GM12878 (cell line): ENCODE results near the gene FSTL4.

Experiments used
- ATF7 ChIP-seq: fragments of 450-650 bp; IDR thresholded peaks from 2 replicates; pipeline ENCODE4 v1.6.1; 2016; ENCODE audit warnings: low read depth, mild to moderate bottlenecking
- CEBPB ChIP-seq, 2 experiments: fragments of 150-350 bp in 1 of 2; IDR thresholded peaks; 2 replicates each; pipeline ENCODE4 v1.6.1; 2012 to 2014; ENCODE audit warnings: low read depth in 2 of 2, low read length in 2 of 2, borderline replicate concordance in 1 of 2, inconsistent platforms in 1 of 2
- CTCF ChIP-seq, 3 experiments: IDR thresholded peaks in 2 of 3; conservative IDR thresholded peaks in 1 of 3; 2 replicates each; pipeline ENCODE4 v1.5.1; 2011; ENCODE audit warnings: low read depth in 3 of 3, low read length in 3 of 3, mild to moderate bottlenecking in 3 of 3, control low read depth in 2 of 3, moderate library complexity in 2 of 3, inconsistent platforms in 1 of 3, mixed read lengths in 1 of 3; ENCODE audit not compliant: control insufficient read depth in 2 of 3, insufficient read depth in 1 of 3; ENCODE audit errors: extremely low read depth in 1 of 3
- EZH2 ChIP-seq: IDR thresholded peaks from 2 replicates; pipeline ENCODE4 v1.6.1; 2012; ENCODE audit warnings: low read depth, mild to moderate bottlenecking, control low read depth, inconsistent platforms, low read length, borderline replicate concordance; ENCODE audit not compliant: control insufficient read depth
- GABPA ChIP-seq: IDR thresholded peaks from 2 replicates; pipeline ENCODE4 v1.6.1; 2014; ENCODE audit warnings: antibody characterized with exemption, low read depth, mild to moderate bottlenecking, inconsistent platforms
- MXI1 ChIP-seq: fragments of 150-350 bp; IDR thresholded peaks from 2 replicates; pipeline ENCODE4 v1.6.1; 2011; ENCODE audit warnings: low read depth, mild to moderate bottlenecking, inconsistent platforms, low read length, improper control_type of control experiment
- POLR2A ChIP-seq: IDR thresholded peaks from 2 replicates; pipeline ENCODE4 v1.6.1; 2011; ENCODE audit warnings: low read depth, mild to moderate bottlenecking, low read length
- POLR2AphosphoS5 ChIP-seq: IDR thresholded peaks from 2 replicates; pipeline ENCODE4 v1.6.1; 2011; ENCODE audit warnings: mild to moderate bottlenecking, low read length, inconsistent platforms
- WRNIP1 ChIP-seq: IDR thresholded peaks from 2 replicates; pipeline ENCODE4 v1.6.1; 2011; ENCODE audit warnings: low read depth, low read length, improper control_type of control experiment, borderline replicate concordance

GRCh38 chr5:133534566-133534965, 77.8 kb downstream of the FSTL4 start:
- TF ChIP-seq GABPA (no peak), POLR2AphosphoS5 (no peak), MXI1 (no peak), CEBPB (IDR thresholded peaks at IDR 0.05; ENCODE audit: borderline replicate concordance in 1 of 2, low read depth in 2 of 2, low read length in 2 of 2) (no peak), CTCF (IDR thresholded peaks at IDR 0.05 in 2 of 3, conservative IDR thresholded peaks at IDR 0.05 in 1 of 3; ENCODE audit: control insufficient read depth in 2 of 3, extremely low read depth in 1 of 3, insufficient read depth in 1 of 3, low read depth in 3 of 3, low read length in 3 of 3) (no peak), POLR2A (no peak), ATF7 (no peak), WRNIP1 (no peak), EZH2 (no peak)
